Neuronal stem cell (in vitro differentiated cells): ENCODE data around the gene EFR3B. TPM values are rescaled to one million over a fixed set of nuclear protein-coding genes. Genes with fewer than 3 reads are reported as not detected.

Experiments
- DNase-seq: peaks from one replicate; pipeline ENCODE4 v3.0.0-alpha.2; 2013; ENCODE audit warnings: low spot score
- H2AFZ ChIP-seq: one replicate; pipeline ENCODE4 v1.6.1; 2013; ENCODE audit warnings: mild to moderate bottlenecking, low read length, inconsistent platforms
- H2AK5ac ChIP-seq: 2 replicates; pipeline ENCODE4 v1.6.1; 2013; ENCODE audit warnings: low read depth, mild to moderate bottlenecking, inconsistent platforms, low read length, moderate library complexity, mixed read lengths
- H2BK120ac ChIP-seq: 2 replicates; pipeline ENCODE4 v1.6.1; 2013; ENCODE audit warnings: low read depth, mild to moderate bottlenecking, inconsistent platforms, low read length, moderate library complexity, mixed read lengths
- H2BK12ac ChIP-seq: one replicate; pipeline ENCODE4 v1.6.1; 2013; ENCODE audit warnings: low read length, inconsistent platforms
- H2BK15ac ChIP-seq: 2 replicates; pipeline ENCODE4 v1.6.1; 2013; ENCODE audit warnings: mild to moderate bottlenecking, low read length, inconsistent platforms, mixed read lengths
- H2BK5ac ChIP-seq: one replicate; pipeline ENCODE4 v1.6.1; 2013; ENCODE audit warnings: inconsistent platforms, mild to moderate bottlenecking, low read length, moderate library complexity
- H3K14ac ChIP-seq: one replicate; pipeline ENCODE4 v1.6.1; 2013; ENCODE audit warnings: low read length, inconsistent platforms
- H3K18ac ChIP-seq: 2 replicates; pipeline ENCODE4 v1.6.1; 2013; ENCODE audit warnings: low read length, inconsistent platforms
- H3K23ac ChIP-seq: 2 replicates; pipeline ENCODE4 v1.6.1; 2013; ENCODE audit warnings: low read depth, mild to moderate bottlenecking, mixed read lengths, low read length, inconsistent platforms; ENCODE audit not compliant: poor library complexity
- H3K27ac ChIP-seq: replicated peaks from 3 replicates; pipeline ENCODE4 v1.5.1; 2013; ENCODE audit warnings: low read length, inconsistent platforms
- H3K27me3 ChIP-seq, 3 experiments: 2 replicates each; pipeline ENCODE4 v1.6.1; 2013; ENCODE audit warnings: low read length in 3 of 3, mild to moderate bottlenecking in 2 of 3, inconsistent platforms in 1 of 3, low read depth in 1 of 3, mixed read lengths in 1 of 3, moderate library complexity in 1 of 3; ENCODE audit not compliant: control insufficient read depth in 3 of 3, insufficient read depth in 3 of 3
- H3K36me3 ChIP-seq, 2 donors: replicated peaks in 1 of 2; 2 replicates each; pipeline ENCODE4 v1.6.1; 2013; ENCODE audit warnings: low read length in 2 of 2; ENCODE audit not compliant: control insufficient read depth in 2 of 2, insufficient read depth in 2 of 2
- H3K4ac ChIP-seq: 2 replicates; pipeline ENCODE4 v1.6.1; 2013; ENCODE audit warnings: inconsistent platforms, mild to moderate bottlenecking, low read length, moderate library complexity
- H3K4me1 ChIP-seq, 2 donors: 1 replicate in 1 of 2; 2 replicates in 1 of 2; pipeline ENCODE4 v1.6.1; 2013; ENCODE audit warnings: low read length in 2 of 2, low read depth in 1 of 2; ENCODE audit not compliant: control insufficient read depth in 2 of 2, insufficient read depth in 1 of 2
- H3K4me2 ChIP-seq: one replicate; pipeline ENCODE4 v1.6.1; 2013; ENCODE audit warnings: mild to moderate bottlenecking, low read length, inconsistent platforms; ENCODE audit not compliant: insufficient read depth, poor library complexity, severe bottlenecking
- H3K4me3 ChIP-seq, 2 donors: 2 replicates each; pipeline ENCODE4 v1.5.1; 2013; ENCODE audit warnings: low read length in 2 of 2, mild to moderate bottlenecking in 2 of 2, inconsistent platforms in 1 of 2, moderate library complexity in 1 of 2
- H3K79me1 ChIP-seq: one replicate; pipeline ENCODE4 v1.6.1; 2013; ENCODE audit warnings: low read depth, mild to moderate bottlenecking, inconsistent platforms, low read length, moderate library complexity
- H3K9ac ChIP-seq: one replicate; pipeline ENCODE4 v1.6.1; 2013; ENCODE audit warnings: mild to moderate bottlenecking, low read depth, low read length, inconsistent platforms; ENCODE audit not compliant: poor library complexity
- H3K9me3 ChIP-seq, 2 donors: replicated peaks in 1 of 2; 2 replicates each; pipeline versions ENCODE3 to v1.6.1; 2013; ENCODE audit warnings: low read length in 2 of 2, mild to moderate bottlenecking in 2 of 2, inconsistent platforms in 1 of 2, low read depth in 1 of 2, mixed read lengths in 1 of 2, moderate library complexity in 1 of 2; ENCODE audit not compliant: control insufficient read depth in 2 of 2, insufficient read depth in 1 of 2
- H4K8ac ChIP-seq: one replicate; pipeline ENCODE4 v1.6.1; 2013; ENCODE audit warnings: low read depth, mild to moderate bottlenecking, inconsistent platforms, low read length, moderate library complexity
- H4K91ac ChIP-seq: one replicate; pipeline ENCODE4 v1.6.1; 2013; ENCODE audit warnings: low read length, low read depth, mild to moderate bottlenecking, inconsistent platforms; ENCODE audit not compliant: poor library complexity
- WGBS, 2 donors: extraction: QIAGEN DNeasy Blood & Tissue Kit; methylation state at CpG; one replicate each; pipeline ENCODE4 v1.1.7; 2013; ENCODE audit warnings: missing lambda C conversion rate in 2 of 2, mixed read lengths in 1 of 2; ENCODE audit not compliant: insufficient read length in 2 of 2, insufficient replicate concordance in 1 of 2; ENCODE audit errors: extremely low coverage in 2 of 2; 5-methylcytosine and 5-hydroxymethylcytosine counted together
- small RNA-seq: library from polyadenylated mRNA; stranded (forward); fragments of <200 nt; extraction: miRNeasy Mini kit (QIAGEN cat#:217004); gene quantifications from one replicate; pipeline ENCODE3, GENCODE V24; 2013; ENCODE audit not compliant: insufficient read depth

Gene EFR3B

DNA sequence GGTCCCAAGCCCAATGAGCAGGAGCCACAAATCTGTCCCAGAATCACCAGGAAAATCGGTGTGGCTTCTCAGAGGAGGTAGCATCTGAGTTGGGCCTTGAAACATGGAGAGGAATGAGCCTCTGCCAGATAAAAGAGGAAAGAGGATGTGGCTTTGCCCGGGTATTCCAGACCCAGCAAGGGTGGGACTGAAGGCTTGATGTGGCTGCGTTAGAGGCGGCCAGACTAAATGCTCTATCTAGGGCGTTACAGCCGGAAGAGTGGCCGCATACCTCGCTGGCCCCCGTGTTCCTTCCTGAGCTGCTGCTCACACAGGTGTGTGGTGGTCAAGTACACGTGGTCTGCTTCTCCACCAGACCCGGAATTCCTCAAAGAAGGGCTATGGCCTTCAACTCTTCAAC, 160.4 kb downstream of the EFR3B start:
- Histone ChIP-seq H3K27ac (no peak overlapping the region), H2AK5ac (peak overlapping the region; percentile 47), H3K9me3 (no peaks in the 10 kb centered on the region), H3K4me3 (no peak overlapping the region), H3K4me1 (peaks cover 4 to 8% of the 10 kb centered on the region in 2 donors), H3K18ac (peak overlapping the region; percentile 27), H3K36me3 (no peaks in the 10 kb centered on the region), H2BK15ac (peak overlapping the region; percentile 93), H3K4ac (no peak overlapping the region), H2AFZ (no peak overlapping the region), H2BK12ac (no peak overlapping the region), H3K4me2 (no peak overlapping the region), H3K14ac (no peak overlapping the region), H2BK5ac (peak overlapping the region; percentile 10), H3K27me3 (peaks cover 0 to 43% (median 0%) of the 10 kb centered on the region in 3 experiments), H3K9ac (no peak overlapping the region), H2BK120ac (no peak overlapping the region), H3K23ac (no peak overlapping the region), H4K8ac (no peak overlapping the region), H4K91ac (no peak overlapping the region), H3K79me1 (no peaks in the 10 kb centered on the region)
- WGBS, 2 donors: no CpG with 5 or more reads among the region's 11 CpGs
- DNase-seq: no peak

- Histone ChIP-seq H3K14ac (no peak overlapping the region), H3K9ac (no peak overlapping the region), H2BK12ac (peak overlapping the region; percentile 63), H4K91ac (no peak overlapping the region), H2AFZ (no peak overlapping the region), H3K23ac (no peak overlapping the region), H2BK5ac (peak overlapping the region; percentile 47), H3K36me3 (no peaks in the 10 kb centered on the region), H2BK15ac (peak overlapping the region; percentile 56), H3K4ac (peak overlapping the region; percentile 57), H3K4me3 (no peak overlapping the region), H3K9me3 (no peaks in the 10 kb centered on the region), H3K18ac (peak overlapping the region; percentile 84), H2AK5ac (no peak overlapping the region), H3K79me1 (no peaks in the 10 kb centered on the region), H3K27me3 (peaks cover 0 to 24% (median 0%) of the 10 kb centered on the region in 3 experiments), H3K4me1 (peaks cover 0 to under 1% of the 10 kb centered on the region in 2 donors), H4K8ac (peak overlapping the region; percentile 77), H2BK120ac (peak overlapping the region; percentile 87), H3K4me2 (no peak overlapping the region), H3K27ac (no peak overlapping the region)
- DNase-seq: no peak
- no CpG with 5 or more reads among the region's 59 CpGs for WGBS, 2 donors
Measured at GRCh38 chr2:25204190-25204838, 162.4 kb downstream of the EFR3B start.

DNA sequence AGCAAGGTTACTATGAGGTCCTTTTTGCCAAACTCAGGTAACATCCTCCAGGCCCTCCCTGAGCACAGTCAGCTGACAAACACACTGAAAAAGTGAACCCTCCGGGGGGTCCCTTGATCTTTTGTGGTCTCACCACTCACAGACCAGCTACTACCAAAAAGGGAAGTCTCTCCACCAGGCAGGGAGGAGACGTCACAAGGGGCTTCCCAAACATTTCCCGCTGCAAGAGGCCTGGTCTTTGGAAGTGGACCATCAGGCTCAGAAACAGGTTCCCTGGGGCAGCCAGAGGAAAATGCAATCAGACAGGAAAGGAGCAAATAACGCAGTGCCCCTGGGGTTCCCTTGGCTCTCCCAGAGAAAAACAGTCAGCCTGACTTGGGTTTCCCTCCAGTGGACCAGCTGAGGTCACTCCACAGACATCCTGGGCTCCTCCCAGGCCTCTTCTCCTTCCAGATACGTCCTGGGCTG, 165.2 kb downstream of the EFR3B start:
- Histone ChIP-seq H3K79me1 (no peaks in the 10 kb centered on the region), H3K18ac (no peak overlapping the region), H3K9me3 (no peaks in the 10 kb centered on the region), H3K23ac (no peak overlapping the region), H2BK5ac (no peak overlapping the region), H3K9ac (no peak overlapping the region), H3K14ac (no peak overlapping the region), H3K4ac (no peak overlapping the region), H2AFZ (no peak overlapping the region), H3K4me1 (peaks cover 0 to 11% of the 10 kb centered on the region in 2 donors), H2BK12ac (no peak overlapping the region), H2AK5ac (no peak overlapping the region), H3K27me3 (peaks cover 0 to 6% (median 0%) of the 10 kb centered on the region in 3 experiments), H2BK120ac (no peak overlapping the region), H3K36me3 (no peaks in the 10 kb centered on the region), H4K91ac (no peak overlapping the region), H2BK15ac (no peak overlapping the region), H3K27ac (no peak overlapping the region), H3K4me2 (no peak overlapping the region), H4K8ac (no peak overlapping the region), H3K4me3 (no peak overlapping the region)
- no CpG with 5 or more reads among the region's 5 CpGs for WGBS, 2 donors
- no peak for DNase-seq

Small RNA genes lying within 50 kb of the gene (small RNA-seq; reads per million reads assigned to genes)
- gene RF00019: not detected
- gene RN7SL856P: not detected
